NCI-H128 (cell line): ENCODE data around the gene CCDC174.
"Not testable (repeated sequence)": the region's sequence is repeated elsewhere in the genome, so short reads cannot be mapped to it uniquely, and the experiment has no call there.

Experiments used
- DNase-seq: peaks from one replicate; lab custom pipeline; 2025; ENCODE audit not compliant: unreplicated experiment; lab: John Stamatoyannopoulos, UW

CCDC174 gene

DNA sequence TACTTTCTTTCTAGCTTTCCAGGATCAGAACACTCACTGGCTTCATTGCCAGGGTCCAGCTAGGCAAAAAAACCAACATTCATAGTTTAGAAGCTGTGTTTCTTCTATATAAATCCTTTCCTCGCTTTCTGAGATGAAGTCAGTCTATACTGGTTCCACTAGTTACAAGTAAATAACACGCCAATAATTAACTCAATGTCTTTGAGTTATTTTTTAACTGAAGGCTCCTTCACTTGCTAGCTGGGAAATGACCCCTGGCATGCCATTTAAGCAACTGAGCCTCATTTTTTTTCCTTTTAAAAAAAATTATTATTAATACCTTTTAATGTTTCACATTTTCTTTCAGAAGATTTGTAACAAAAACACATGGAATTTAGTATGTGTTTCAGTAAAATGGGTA lies 2.1 kb upstream of the CCDC174 start:
- DNase-seq = no peak

DNA sequence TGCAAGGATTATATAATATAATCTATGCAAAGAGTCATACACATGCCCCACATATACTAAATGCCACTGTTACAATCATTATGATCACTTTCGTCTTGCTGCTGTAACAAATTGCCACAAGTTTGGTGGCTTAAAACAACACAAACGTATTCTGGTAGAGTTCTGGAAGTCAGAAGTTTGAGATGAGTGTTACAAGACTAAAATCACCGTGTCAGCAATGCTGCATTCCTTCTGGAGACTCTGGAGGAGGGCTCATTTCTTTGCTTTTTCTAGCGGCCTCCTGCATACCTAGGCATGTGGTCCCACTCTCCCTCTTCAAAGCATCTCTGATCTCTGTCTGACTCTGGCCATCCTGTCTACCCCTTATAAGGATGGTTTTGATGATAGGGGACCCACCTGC lies 1.4 kb upstream of the CCDC174 start:
- DNase-seq = no peak

DNA sequence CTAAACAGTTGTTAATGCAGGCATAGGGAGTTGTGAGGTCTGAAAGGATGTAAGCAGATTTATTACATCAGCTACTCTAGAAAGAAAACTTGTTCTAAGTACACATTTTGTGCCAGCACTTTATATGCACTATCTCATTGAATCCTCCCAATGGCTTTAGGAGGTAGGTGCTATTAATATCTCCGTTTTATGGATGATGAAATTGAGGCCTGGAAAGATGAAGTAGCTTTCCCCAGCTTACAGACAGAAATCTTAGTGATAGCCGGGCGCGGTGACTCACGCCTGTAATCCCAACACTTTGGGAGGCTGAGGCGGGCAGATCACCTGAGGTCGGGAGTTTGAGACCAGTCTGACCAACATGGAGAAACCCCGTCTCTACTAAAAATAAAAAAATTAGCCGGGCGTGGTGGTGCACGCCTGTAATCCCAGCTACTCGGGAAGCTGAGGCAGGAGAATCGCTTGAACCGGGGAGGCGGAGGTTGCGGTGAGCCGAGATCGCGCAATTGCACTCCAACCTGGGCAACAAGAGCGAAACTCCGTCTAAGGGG lies 872 bp downstream of the CCDC174 start:
- DNase-seq = not testable (repeated sequence)

DNA sequence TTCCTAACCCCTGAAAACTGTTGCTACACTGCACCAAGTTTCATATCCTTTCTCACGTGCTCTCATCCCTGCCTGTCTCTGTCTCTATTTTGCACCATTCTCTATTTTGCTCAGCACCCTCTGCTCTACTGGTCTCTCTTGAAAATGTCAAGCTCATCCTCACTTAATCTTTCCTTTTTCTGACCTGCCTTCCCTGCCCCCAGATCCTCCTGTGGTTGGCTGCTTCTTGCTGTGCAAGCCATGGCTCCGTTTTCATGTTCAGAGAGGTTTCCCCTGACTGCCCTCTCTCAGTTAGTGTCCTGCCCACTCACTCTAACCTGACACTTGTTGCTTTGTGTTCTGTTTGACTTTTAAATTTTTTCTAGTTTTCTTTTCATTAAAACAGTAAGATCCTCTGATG lies 6.0 kb downstream of the CCDC174 start:
- DNase-seq = no peak

- DNase-seq = no peak
Measured at GRCh38 chr3:14658978-14659377, 7.4 kb downstream of the CCDC174 start.

GRCh38 chr3:14660942-14661341 lies 9.4 kb downstream of the CCDC174 start:
- DNase-seq = no peak

- no peak for DNase-seq
Measured at GRCh38 chr3:14663396-14664135, 12.0 kb downstream of the CCDC174 start.

GRCh38 chr3:14664170-14664569 lies 12.6 kb downstream of the CCDC174 start:
- no peak for DNase-seq

DNA sequence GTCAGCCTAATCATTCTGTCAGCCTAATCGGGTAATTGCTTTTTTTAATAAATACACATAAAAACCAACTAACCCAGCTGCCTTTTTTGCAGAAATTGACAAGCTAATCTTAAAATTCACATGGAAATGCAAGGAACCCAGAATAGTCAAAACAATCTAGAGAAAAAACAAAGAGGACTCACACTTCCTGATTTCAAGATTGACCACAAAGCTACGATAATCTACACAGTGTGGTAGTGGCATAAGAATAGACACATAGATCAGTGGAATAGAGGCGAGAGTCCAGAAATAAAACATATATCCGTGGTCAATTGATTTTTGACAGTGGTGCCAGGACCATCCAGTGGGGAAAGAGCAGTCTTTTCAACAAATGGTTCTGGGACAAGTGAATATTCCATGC lies 21.0 kb downstream of the CCDC174 start:
- DNase-seq = no peak

DNA sequence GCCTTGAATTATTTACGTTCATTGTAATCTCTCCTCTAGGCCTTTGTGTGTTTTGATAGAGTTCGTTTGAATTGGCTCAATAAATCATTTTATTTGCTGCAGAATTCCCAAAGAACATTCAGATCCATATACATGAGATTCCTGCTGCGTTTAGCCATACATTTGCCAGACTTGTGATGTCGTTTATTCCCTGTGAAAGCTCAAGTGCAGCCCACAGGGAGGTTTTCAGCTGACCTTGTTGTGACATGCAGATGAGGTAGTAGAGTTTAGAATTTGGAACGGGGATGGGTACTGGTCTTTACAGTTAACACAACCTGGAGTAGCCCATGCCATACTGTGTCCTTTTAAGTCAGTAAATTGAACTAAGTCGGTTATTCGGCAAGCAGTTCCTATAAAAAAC lies 23.3 kb downstream of the CCDC174 start, which contains the start of gene C3orf20:
TSS of gene C3orf20 (plus strand) at position 301 of the 400 bp plus-strand sequence. CDS start 7,573 bp downstream, outside the sequence.
- DNase-seq = no peak

DNA sequence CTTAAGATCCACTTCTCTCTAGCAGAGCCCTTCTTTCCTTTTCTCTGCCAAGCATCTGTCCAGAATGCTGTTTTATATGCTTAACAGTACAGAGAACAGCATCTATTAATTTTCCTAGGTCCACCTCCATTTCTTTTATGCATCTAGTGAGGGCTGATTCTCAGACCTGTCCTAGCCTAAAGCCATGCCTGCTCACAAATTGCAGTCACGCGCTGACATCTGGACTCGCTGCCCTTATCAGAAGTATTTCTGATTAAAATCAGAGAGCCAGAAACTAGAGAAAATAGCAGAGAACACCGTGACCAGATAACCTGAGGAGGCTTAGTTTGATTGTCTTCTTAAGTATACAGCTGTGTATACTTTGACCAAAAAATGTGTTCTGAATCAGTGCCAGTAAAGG lies 25.3 kb downstream of the CCDC174 start:
- DNase-seq = no peak

- no peak for DNase-seq
Measured at GRCh38 chr3:14678015-14678503, 26.5 kb downstream of the CCDC174 start.

DNA sequence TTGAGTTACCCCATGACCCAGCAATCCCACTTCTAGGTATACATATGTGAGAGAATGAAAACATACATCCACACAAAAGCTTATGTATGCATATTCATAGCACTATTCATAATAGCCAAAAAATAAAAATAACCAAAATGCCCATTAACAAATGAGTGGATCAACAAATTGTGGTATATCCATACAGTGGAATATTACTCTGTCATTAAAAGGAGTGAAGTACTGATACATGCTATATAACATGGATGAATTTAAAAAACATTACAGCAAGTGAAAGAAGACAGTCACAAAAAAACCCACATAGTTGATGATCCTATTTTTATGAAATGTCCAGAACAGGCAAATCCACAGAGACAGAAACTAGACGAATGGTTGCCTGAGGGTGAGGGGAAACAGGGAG lies 28.6 kb downstream of the CCDC174 start:
- no peak for DNase-seq

GRCh38 chr3:14680716-14681115 lies 29.2 kb downstream of the CCDC174 start:
- DNase-seq = no peak

DNA sequence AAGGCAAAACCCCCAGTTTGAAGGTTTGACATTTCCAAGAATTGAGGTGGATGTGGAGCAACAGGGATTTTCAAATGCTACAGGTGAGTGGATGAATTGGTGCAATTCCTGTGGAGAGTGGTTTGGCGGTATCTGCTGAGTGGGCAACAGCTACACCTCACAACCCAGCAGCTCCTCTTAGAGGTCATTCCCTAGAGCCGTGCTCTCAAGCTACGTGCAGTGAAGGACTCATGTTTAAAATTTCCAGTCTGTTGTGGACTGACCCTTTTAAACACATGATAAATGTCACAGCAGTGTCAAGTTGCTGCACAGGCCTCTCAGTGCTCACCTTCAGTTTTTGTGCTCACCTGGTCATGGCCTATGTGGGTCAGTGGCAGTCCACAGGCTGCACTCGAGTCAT lies 32.9 kb downstream of the CCDC174 start:
- DNase-seq = no peak

- no peak for DNase-seq
Measured at GRCh38 chr3:14685179-14685578, 33.6 kb downstream of the CCDC174 start.

DNA sequence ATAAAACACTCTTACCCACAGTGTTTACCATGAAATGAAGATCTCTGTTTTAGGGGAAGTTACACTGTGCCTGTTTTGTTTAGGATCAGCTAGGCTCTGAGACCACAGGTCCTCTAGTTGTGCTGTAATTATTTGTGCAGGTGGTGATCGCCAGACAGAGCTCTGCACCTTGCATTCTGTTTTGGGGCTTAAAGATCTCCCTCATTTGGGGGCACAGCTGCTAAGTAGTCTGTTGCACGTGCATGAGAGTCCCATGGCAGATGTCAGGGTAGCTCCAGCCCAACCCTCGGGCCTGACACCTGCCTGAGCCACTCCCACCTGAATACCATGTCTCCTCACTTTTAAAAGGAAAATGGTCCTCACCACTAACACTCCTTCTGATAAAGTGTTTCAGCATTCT lies 35.8 kb downstream of the CCDC174 start:
- no peak for DNase-seq

DNA sequence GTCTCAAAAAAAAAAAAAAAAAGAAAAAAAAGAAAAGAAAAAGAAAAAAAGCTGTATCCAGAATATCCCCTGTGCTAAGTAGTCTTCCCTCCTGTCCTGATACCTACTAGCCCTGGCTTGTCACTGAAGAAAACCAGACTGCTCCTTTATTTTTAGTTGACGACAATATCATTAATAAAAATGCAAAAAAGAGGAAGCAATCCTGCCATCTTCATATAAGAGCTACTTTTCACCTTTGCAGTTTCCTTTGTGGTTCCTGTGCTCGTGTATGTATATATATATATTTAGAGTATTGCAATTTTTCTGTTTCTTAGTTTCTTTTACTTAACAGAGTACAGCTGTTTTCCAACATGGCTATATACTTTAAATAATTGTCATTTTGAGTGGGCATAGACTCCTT lies 37.0 kb downstream of the CCDC174 start:
- no peak for DNase-seq

DNA sequence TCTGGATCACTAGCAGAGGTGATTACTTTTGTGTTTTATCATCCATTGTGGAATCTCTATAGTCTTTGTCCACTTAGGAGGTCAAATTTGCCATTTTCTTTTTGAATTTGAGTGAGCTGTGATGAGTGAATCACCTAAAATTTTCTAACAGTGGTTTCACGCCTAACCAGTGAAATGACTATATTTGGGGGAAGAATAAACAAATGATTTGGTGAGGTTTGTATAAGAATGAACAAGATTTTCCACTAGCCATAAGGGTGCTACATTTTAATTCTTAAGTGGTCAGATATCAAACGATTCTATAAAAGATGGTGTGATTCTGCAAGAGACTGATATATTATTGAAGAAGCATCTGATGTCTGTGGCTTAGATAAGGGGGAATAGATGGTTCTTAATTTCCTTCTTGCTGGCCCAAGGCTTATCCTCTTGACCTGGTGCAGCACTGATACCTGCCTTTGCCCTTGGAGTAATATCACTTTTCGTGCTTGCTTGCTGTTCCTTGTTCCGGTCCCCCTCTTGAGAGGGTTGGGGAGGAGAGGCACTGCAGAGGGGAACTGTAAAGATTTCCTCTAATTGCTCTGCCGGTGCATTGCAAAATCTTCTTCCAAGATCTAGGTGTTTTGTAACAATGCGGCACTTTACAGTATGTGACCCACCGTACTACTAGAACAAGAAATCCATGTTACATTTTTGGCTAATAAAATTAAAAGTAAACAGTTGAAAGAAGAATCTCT lies 37.9 kb downstream of the CCDC174 start:
- no peak for DNase-seq

DNA sequence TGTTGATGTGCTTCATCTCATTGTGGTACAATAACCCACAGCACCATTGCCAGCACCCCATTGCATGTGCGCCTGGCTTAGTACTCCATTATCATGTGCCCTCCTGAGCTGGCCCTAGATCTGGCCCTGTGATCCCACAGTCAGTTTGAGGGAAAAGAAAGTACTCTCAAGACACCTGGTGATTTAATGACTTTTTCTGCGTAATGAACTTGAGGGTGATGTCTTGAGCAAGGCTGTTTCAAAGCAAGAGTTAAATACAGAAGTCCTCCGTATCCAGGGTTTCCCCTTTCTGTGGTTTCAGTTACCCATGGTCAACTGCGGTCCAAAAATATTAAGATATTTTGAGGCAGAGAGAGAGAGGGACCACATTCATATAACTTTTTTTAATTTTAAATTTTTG lies 39.7 kb downstream of the CCDC174 start:
- DNase-seq = no peak

DNA sequence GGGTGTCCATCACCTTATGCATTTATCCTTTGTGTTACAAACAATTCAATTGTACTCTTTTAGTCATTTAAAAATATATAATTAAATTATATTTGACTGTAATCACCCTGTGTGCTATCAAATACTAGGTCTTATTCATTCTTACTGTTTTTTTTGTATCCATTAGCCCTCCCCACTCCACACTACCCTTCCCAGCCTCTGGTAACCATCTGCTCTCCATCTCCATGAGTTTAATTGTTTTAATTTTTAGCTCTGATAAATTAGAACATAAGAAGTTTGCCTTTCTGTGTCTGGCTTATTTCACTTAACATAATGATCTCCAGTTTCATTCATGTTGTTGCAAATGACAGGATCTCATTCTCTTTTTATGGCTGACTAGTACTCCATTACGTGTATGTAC lies 40.2 kb downstream of the CCDC174 start:
- no peak for DNase-seq

- no peak for DNase-seq
Measured at GRCh38 chr3:14698601-14699244, 47.2 kb downstream of the CCDC174 start.
